HAP-1 (cell line): Measurements from ENCODE around the gene PHF21A.

Experiments used
- DNase-seq, 2 experiments: peaks; one replicate each; pipeline ENCODE4 v3.0.0-alpha.2; 2016 to 2020; ENCODE audit warnings: low spot score in 2 of 2
- H3K27me3 ChIP-seq: fragments of 250-450 bp; sonication (Bioruptor Pico); 2 replicates; pipeline ENCODE4 v1.5.1; 2020; ENCODE audit warnings: low read depth, mild to moderate bottlenecking, moderate library complexity
- H3K36me3 ChIP-seq: fragments of 250-450 bp; sonication (Bioruptor Pico); replicated peaks from 2 replicates; pipeline ENCODE4 v1.5.1; 2020; ENCODE audit warnings: mild to moderate bottlenecking
- H3K4me1 ChIP-seq: fragments of 250-450 bp; sonication (Bioruptor Pico); 2 replicates; pipeline ENCODE4 v1.5.1; 2020; ENCODE audit warnings: mild to moderate bottlenecking
- H3K4me3 ChIP-seq: fragments of 250-450 bp; sonication (Bioruptor Pico); 2 replicates; pipeline ENCODE4 v1.5.1; 2020; ENCODE audit warnings: mild to moderate bottlenecking, moderate library complexity
- H3K9me3 ChIP-seq: fragments of 250-450 bp; sonication (Bioruptor Pico); 2 replicates; pipeline ENCODE4 v1.5.1; 2020; ENCODE audit warnings: mild to moderate bottlenecking, moderate library complexity
- in situ Hi-C: fragments of 300-500 bp; cut with MboI; formaldehyde crosslinking; loops from 3 replicates; pipeline ENCODE4 v1.14.3; 2020; ENCODE audit warnings: low sequenced_read_pairs, inconsistent platforms, mixed read lengths

The PHF21A gene

GRCh38 chr11:45924927-45925326 is 196.3 kb downstream of the PHF21A start:
- in situ Hi-C loops: no loop called here
- H3K4me3 ChIP-seq: no peak overlapping the region
- DNase-seq: no peak
- no peaks in the 10 kb centered on the region for H3K27me3 ChIP-seq
- H3K36me3 ChIP-seq: no peaks in the 10 kb centered on the region
- H3K4me1 ChIP-seq: peaks cover 3% of the 10 kb centered on the region; the same call in 1 of the 2 replicates
- no peaks in the 10 kb centered on the region for H3K9me3 ChIP-seq

GRCh38 chr11:45924036-45924915 is 197.0 kb downstream of the PHF21A start:
- no peak overlapping the region for H3K4me3 ChIP-seq
- H3K4me1 ChIP-seq: peaks cover 4% of the 10 kb centered on the region; the same call in 1 of the 2 replicates

DNA sequence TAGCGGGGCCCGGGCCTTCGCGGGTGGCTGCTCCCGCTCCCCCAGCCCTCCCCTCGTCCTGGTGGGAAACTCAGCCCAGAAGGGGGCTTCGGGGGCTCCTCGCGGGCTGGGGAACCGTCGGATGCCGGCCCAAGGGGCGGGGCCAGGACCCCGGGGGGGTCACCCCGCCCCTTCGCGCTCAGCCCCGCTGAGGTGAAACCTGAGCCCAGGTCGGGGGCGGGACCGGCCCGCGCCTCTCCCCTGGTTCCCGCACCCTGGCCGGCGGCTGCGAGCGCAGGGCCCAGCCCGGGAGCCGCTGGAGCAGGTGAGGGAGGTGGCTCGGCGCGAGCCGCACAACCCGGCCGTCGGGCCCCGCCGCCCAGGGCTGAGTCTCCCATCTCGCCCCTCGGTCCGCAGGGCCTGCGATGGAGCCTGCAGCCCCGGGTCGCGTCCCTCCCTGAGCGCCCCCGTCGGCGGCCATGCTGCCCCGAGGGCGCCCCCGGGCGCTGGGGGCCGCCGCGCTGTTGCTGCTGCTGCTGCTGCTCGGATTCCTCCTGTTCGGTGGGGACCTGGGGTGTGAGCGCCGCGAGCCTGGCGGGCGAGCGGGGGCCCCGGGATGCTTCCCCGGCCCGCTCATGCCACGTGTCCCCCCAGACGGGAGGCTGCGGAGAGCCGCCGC is 198.7 kb downstream of the PHF21A start, which contains the start of gene LARGE2:
Gene LARGE2, plus strand, starts transcription at position 232 of the 658 bp plus-strand sequence. Its CDS starts 227 bp downstream, at position 459.
- H3K36me3 ChIP-seq: no peaks in the 10 kb centered on the region
- DNase-seq: no peak
- in situ Hi-C loops: no loop called here
- H3K4me3 ChIP-seq: no peak within 1 kb of the TSS
- no peaks in the 10 kb centered on the region for H3K27me3 ChIP-seq
- peaks cover 7% of the 10 kb centered on the region for H3K4me1 ChIP-seq
- no peaks in the 10 kb centered on the region for H3K9me3 ChIP-seq

More at GRCh38 chr11:45924036-45924915, 197.0 kb downstream of the PHF21A start:
- H3K9me3 ChIP-seq: no peaks in the 10 kb centered on the region
- H3K27me3 ChIP-seq: no peaks in the 10 kb centered on the region
- in situ Hi-C loops: no loop called here
- DNase-seq: no peak
- no peaks in the 10 kb centered on the region for H3K36me3 ChIP-seq

GRCh38 chr11:45921561-45922424 is 199.5 kb downstream of the PHF21A start:
- H3K4me3 ChIP-seq: no peak overlapping the region
- no peaks in the 10 kb centered on the region; the same call in 1 of the 2 replicates for H3K36me3 ChIP-seq
- DNase-seq: no peak
- in situ Hi-C loops: no loop called here
- H3K27me3 ChIP-seq: no peaks in the 10 kb centered on the region
- H3K9me3 ChIP-seq: no peaks in the 10 kb centered on the region
- H3K4me1 ChIP-seq: peaks cover 10% of the 10 kb centered on the region

DNA sequence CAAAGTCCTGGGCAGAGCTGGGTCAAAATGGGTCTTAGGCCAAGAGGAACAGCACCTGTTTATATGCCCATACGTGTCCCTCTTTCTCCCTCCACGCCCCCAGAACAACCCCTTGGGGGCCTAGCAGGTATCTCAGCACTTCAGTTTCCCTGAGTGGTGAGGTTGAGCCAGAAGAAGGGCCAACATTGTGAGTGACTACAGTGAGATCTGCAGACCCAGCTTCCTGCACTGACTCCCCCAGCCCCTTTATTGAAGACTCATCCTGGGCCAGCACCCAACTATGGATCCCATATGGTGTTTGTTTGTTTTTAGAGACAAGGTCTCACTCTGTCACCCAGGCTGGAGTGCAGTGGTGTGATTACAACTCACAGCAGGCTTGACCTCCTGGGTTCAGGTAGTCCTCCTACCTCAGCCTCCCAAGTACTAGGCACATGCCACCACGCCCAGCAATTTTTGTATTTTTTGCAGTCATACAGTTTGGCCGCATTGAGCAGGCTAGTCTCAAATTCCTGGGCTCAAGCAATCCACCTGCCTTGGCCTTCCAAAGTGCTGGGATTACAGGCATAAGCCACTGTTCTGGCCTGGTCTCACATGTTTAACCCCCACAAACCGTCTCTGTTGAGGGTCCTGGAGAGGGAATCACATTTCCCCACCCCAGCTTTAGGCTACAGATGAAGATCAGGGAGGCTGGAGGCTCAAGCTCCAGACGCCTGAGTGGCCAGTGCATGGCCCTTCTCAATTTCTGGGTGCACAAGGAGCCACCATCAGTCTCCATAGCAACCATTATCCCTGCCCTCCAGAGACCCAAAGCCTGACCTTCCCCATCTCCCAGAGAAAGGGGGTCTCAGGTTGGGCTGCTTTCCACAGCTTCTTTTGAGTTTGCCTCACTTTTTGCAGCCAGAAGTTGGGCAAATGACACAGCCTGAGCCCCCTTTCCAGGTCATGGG is 200.4 kb downstream of the PHF21A start:
- no peak overlapping the region for H3K4me3 ChIP-seq
- no peaks in the 10 kb centered on the region for H3K27me3 ChIP-seq
- no peaks in the 10 kb centered on the region; the same call in 1 of the 2 replicates for H3K36me3 ChIP-seq
- no peak for DNase-seq
- in situ Hi-C loops: no loop called here
- H3K9me3 ChIP-seq: no peaks in the 10 kb centered on the region
- H3K4me1 ChIP-seq: peaks cover 11% of the 10 kb centered on the region

DNA sequence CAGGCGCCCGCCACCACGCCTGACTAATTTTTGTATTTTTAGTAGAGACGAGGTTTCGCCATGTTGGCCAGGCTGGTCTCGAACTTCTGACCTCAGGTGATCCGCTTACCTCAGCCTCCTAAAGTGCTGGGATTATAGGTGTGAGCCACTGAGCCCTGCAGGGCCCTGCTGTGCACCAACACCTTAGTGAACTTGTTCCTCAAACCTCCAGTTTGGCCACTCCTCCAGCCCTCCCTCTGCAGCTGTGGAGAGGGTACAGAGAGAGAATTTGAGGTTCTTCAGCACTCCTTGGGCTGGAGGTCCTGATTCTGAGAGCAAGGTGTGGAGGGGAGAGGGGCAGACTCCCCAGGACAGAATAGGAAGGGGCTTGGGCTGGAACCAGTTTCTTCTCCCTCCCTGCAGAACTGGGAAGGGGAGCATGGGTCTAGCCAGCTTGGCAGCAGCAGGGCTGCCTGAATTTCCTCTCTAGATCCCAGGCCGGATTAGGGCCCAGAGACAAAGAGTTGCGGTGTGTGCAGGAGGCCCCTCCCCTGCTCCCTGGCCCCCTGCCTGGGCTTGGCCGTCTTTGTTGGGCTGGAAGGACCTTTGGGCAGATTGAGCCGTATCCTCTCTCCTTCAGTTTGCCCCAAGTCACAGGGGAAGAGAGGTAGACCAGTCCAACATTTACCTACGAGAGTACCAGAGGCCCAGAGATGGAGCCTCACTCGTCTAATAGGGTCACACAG is 201.3 kb downstream of the PHF21A start:
- Histone ChIP-seq H3K4me1 (peaks cover 11% of the 10 kb centered on the region), H3K4me3 (no peak overlapping the region), H3K9me3 (no peaks in the 10 kb centered on the region), H3K27me3 (no peaks in the 10 kb centered on the region), H3K36me3 (peaks cover 2% of the 10 kb centered on the region)
- in situ Hi-C loops: no loop called here
- DNase-seq: peak in 1 of 2 experiments; percentile 41

DNA sequence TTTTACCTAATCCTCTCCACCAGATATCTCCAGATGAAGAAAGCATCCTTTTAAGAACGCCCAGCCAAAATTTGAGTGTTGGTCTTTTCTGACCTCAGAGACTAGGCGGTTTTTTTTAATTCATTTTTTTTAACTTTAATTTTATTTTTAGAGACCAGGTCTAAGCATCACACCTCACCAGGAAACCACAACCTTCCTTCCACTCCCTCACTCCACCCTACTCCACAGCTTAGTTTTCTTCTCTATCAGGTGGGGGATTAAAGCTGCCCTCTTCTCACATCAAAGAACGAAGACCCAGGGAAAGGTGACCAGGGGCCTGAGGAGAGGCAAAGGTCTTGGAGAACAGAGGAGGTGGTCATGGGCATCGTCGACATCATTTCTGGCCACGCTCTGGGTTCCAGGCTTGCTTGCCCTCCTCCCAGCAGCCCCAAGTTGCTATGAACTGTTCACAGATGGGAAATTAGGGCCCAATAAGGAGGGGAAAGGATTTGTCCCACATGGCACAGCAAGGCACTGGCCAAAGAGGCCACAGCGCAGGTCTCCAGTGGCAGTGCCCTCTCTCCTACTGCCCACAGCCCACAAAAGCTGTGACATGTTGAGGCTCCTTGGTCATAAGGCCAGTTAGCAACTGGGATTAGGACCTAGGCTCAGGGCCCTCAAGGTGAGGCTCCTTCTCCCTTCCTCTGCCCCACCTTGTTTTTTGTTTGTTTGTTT is 202.1 kb downstream of the PHF21A start:
- in situ Hi-C loops: no loop called here
- Histone ChIP-seq H3K4me3 (peak overlapping the region; percentile 93), H3K36me3 (peaks cover 9% of the 10 kb centered on the region), H3K4me1 (peaks cover 11% of the 10 kb centered on the region), H3K27me3 (no peaks in the 10 kb centered on the region), H3K9me3 (no peaks in the 10 kb centered on the region)
- DNase-seq: no peak

DNA sequence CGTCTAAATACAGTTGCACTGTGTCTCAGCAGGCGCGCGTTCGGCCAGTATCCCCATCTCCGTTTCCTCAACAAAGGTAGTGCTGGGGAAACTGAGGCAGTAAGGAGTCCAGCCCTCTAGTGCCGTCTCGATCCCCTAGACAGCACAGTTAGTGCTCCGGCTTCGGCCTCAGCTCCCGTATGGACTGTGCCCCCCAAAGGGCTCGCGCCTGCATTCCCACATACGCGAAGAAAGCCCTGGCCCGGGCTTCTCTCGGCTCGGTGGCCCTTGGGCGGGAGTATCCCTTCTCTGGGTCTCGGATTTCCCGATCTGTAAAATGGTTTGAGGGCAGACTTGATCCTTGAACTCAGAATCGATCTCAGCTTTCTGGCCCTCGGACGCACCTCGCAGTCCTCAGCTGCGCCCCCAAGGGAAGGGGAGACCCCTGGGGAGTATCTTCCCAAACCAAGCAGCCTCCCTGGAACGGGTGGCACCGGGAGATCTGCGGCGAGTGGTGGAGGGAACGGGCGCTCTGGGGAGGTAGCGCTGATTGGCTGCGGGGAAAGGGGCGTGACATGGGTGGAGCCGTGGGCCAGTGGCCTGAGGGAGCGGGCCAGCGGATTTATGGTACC is 202.8 kb downstream of the PHF21A start:
- Histone ChIP-seq H3K27me3 (no peaks in the 10 kb centered on the region), H3K36me3 (peaks cover 15% of the 10 kb centered on the region), H3K4me1 (peaks cover 11% of the 10 kb centered on the region), H3K4me3 (peak overlapping the region; percentile 93), H3K9me3 (no peaks in the 10 kb centered on the region)
- in situ Hi-C loops: no loop called here
- DNase-seq: peak; percentile 89 to 93

- Histone ChIP-seq H3K4me1 (peaks cover 11% of the 10 kb centered on the region), H3K27me3 (no peaks in the 10 kb centered on the region), H3K9me3 (no peaks in the 10 kb centered on the region), H3K4me3 (peak within 1 kb of the TSS; percentile 93), H3K36me3 (peaks cover 21% of the 10 kb centered on the region)
- in situ Hi-C loops: no loop called here
- DNase-seq: peak; percentile 96
Observed at GRCh38 chr11:45917623-45918330, 203.5 kb downstream of the PHF21A start, which contains the start of gene PEX16. TSS of gene PEX16 (minus strand) at chr11:45917877. CDS start at chr11:45917811, 66 bp downstream.

DNA sequence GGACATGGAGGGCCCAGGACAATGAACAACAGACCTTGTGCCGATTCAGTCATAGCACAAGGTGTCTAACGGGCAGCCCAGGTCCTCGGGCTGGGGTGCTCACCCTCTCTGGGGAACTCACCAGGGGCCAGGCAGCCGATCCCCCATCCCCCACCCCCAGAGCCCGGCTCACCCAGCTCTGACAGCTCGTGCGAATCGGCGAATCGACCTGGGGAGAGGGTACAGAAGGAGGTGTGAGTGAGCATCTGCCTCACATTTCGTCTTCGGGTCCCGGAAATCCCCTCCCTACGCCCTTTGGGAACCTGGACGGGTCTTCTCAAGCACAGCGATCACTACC is 204.0 kb downstream of the PHF21A start:
- Histone ChIP-seq H3K4me3 (peak overlapping the region; percentile 93), H3K36me3 (peaks cover 21% of the 10 kb centered on the region), H3K27me3 (no peaks in the 10 kb centered on the region), H3K9me3 (no peaks in the 10 kb centered on the region), H3K4me1 (peaks cover 11% of the 10 kb centered on the region)
- in situ Hi-C loops: no loop called here
- no peak for DNase-seq

GRCh38 chr11:45915446-45915845 is 205.8 kb downstream of the PHF21A start:
- Histone ChIP-seq H3K9me3 (no peaks in the 10 kb centered on the region), H3K27me3 (no peaks in the 10 kb centered on the region), H3K36me3 (peaks cover 21% of the 10 kb centered on the region), H3K4me3 (no peak overlapping the region), H3K4me1 (peaks cover 11% of the 10 kb centered on the region)
- in situ Hi-C loops: no loop called here
- DNase-seq: no peak
